ENCODE measurements around the gene AP4M1. TPM values are rescaled to one million over a fixed set of nuclear protein-coding genes. Genes with fewer than 3 reads are reported as not detected.
A peak's percentile ranks its signal among the peaks of the same experiment; 100 is the strongest.

The AP4M1 gene
- polyA plus RNA-seq, 1 donor from 2014 or later = 100 TPM

DNA sequence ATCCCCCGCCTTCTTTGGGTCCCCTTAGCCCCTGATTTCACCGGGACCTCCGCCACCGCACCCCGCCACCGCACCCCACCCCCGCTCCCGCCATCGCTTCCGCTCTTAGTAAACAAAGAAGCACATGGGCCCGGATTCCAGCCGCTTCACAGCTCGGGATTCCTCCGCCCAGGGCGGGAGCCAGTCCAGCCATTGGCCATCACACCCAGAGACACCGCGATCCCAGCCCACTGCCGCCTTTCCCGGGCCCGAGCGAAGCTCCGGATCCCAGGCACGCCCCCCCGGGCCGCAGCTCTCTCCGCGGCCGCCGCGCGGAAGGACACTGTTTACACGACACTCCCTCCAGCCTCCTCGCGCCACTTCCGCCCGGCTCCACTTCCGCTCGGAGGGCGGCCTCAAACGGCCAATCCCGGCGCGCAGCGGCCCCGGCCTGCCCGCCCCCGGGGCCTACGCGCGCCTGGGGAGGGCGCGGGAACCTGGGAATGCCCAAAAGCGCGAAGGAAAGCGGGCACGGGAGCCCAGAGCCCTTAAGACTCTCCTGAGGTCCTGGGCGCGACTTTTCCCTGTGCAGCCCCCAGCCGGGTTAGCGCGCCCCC lies 925 bp upstream of the AP4M1 start (continued):
- TF ChIP-seq, protein P1, sequence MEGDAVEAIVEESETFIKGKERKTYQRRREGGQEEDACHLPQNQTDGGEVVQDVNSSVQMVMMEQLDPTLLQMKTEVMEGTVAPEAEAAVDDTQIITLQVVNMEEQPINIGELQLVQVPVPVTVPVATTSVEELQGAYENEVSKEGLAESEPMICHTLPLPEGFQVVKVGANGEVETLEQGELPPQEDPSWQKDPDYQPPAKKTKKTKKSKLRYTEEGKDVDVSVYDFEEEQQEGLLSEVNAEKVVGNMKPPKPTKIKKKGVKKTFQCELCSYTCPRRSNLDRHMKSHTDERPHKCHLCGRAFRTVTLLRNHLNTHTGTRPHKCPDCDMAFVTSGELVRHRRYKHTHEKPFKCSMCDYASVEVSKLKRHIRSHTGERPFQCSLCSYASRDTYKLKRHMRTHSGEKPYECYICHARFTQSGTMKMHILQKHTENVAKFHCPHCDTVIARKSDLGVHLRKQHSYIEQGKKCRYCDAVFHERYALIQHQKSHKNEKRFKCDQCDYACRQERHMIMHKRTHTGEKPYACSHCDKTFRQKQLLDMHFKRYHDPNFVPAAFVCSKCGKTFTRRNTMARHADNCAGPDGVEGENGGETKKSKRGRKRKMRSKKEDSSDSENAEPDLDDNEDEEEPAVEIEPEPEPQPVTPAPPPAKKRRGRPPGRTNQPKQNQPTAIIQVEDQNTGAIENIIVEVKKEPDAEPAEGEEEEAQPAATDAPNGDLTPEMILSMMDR (IDR thresholded peaks at IDR 0.05; ENCODE audit: poor library complexity, severe bottlenecking) = no peak
- TF ChIP-seq TAF1 (IDR thresholded peaks at IDR 0.05; ENCODE audit: low read depth) (peak; percentile 66), RAD21 (conservative IDR thresholded peaks at IDR 0.05) (no peak), POLR2AphosphoS5 (IDR thresholded peaks at IDR 0.05) (peak; percentile 76), SMC3 (conservative IDR thresholded peaks at IDR 0.05; ENCODE audit: poor library complexity) (peak; percentile 33)

DNA sequence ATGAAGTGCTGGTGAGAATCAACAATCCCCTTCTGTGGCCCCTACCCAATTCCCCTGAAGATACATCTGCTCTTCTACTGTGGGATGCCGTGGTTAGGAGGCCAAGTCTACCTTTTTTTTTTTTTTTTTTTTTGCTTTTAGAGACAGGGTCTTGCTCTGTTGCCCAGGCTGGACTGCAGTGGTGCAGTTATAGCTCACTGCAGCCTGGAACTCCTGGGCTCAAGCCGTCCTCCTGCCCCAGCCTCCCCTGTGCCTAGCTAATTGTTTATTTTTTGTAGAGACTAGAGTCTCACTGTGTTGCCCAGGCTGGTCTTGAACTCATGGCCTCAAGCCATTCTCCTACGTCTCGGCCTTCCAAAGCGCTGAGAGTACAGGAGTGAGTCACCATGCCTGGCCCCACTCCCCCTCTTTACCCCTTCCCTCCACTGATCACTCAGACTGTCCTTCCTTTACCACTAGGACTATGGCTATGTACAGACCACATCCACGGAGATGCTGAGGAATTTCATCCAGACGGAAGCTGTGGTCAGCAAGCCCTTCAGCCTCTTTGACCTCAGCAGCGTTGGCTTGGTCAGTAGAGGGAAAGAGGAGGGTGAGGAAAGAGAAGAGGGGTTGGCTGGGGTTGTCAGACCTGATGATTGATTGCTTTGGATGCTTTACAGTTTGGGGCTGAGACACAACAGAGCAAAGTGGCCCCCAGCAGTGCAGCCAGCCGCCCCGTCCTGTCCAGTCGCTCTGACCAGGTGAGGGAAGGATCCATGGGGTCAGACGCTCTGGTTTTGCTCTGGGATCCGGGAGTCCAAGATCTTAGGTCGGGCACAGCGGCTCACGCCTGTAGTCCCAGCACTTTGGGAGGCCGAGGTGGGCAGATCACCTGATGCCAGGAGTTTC lies 1.8 kb downstream of the AP4M1 start:
- H2AFZ ChIP-seq (ENCODE audit: low read depth, low read length) = no peak overlapping the region
- no peaks in the 10 kb centered on the region for H4K20me1 ChIP-seq (ENCODE audit: insufficient read depth)
- no peaks in the 10 kb centered on the region for H3K9me3 ChIP-seq (ENCODE audit: low read length)
- H3K9me2 ChIP-seq (ENCODE audit: insufficient read depth, low read length) = no peaks in the 10 kb centered on the region
- no peak overlapping the region for H3K4me2 ChIP-seq (ENCODE audit: low read length)
- H3F3A ChIP-seq (ENCODE audit: insufficient read depth, low read length, poor library complexity, severe bottlenecking) = no peaks in the 10 kb centered on the region
- no peak overlapping the region for H3K27ac ChIP-seq (ENCODE audit: low read length)
- no peaks in the 10 kb centered on the region for H3K27me3 ChIP-seq (ENCODE audit: insufficient read depth, low read depth, low read length)
- no peak for TF ChIP-seq MXI1 (conservative IDR thresholded peaks at IDR 0.05; ENCODE audit: poor library complexity, severe bottlenecking)
- TF ChIP-seq, protein P2, sequence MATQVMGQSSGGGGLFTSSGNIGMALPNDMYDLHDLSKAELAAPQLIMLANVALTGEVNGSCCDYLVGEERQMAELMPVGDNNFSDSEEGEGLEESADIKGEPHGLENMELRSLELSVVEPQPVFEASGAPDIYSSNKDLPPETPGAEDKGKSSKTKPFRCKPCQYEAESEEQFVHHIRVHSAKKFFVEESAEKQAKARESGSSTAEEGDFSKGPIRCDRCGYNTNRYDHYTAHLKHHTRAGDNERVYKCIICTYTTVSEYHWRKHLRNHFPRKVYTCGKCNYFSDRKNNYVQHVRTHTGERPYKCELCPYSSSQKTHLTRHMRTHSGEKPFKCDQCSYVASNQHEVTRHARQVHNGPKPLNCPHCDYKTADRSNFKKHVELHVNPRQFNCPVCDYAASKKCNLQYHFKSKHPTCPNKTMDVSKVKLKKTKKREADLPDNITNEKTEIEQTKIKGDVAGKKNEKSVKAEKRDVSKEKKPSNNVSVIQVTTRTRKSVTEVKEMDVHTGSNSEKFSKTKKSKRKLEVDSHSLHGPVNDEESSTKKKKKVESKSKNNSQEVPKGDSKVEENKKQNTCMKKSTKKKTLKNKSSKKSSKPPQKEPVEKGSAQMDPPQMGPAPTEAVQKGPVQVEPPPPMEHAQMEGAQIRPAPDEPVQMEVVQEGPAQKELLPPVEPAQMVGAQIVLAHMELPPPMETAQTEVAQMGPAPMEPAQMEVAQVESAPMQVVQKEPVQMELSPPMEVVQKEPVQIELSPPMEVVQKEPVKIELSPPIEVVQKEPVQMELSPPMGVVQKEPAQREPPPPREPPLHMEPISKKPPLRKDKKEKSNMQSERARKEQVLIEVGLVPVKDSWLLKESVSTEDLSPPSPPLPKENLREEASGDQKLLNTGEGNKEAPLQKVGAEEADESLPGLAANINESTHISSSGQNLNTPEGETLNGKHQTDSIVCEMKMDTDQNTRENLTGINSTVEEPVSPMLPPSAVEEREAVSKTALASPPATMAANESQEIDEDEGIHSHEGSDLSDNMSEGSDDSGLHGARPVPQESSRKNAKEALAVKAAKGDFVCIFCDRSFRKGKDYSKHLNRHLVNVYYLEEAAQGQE (IDR thresholded peaks at IDR 0.05; ENCODE audit: borderline replicate concordance) = no peak
- TF ChIP-seq POLR2AphosphoS5 (IDR thresholded peaks at IDR 0.05) = no peak
- TF ChIP-seq, protein P1 (IDR thresholded peaks at IDR 0.05; ENCODE audit: poor library complexity, severe bottlenecking) = no peak
- TF ChIP-seq TAF1 (IDR thresholded peaks at IDR 0.05; ENCODE audit: low read depth) = no peak
- no peak for TF ChIP-seq RAD21 (conservative IDR thresholded peaks at IDR 0.05)
- no peak for TF ChIP-seq SMC3 (conservative IDR thresholded peaks at IDR 0.05; ENCODE audit: poor library complexity)
- TF ChIP-seq EZH2 (IDR thresholded peaks at IDR 0.05; ENCODE audit: borderline replicate concordance, insufficient read depth, low read length, poor library complexity, severe bottlenecking) = no peak
- no peak for TF ChIP-seq EP300 (conservative IDR thresholded peaks at IDR 0.05; ENCODE audit: poor library complexity, severe bottlenecking)
- H3K36me3 ChIP-seq (ENCODE audit: insufficient read depth, low read length) = peaks cover 8% of the 10 kb centered on the region
- peaks cover 22% of the 10 kb centered on the region for H3K79me2 ChIP-seq (replicated peaks; ENCODE audit: insufficient read depth, low read length)
- H3K9ac ChIP-seq (ENCODE audit: low read length) = peak overlapping the region; percentile 93
- peak overlapping the region; percentile 78 for H3K4me3 ChIP-seq (ENCODE audit: low read length)
